HG03175 (cell line): Measurements from ENCODE around the gene BMP3.
A peak's percentile ranks its signal among the peaks of the same experiment; 100 is the strongest.
"Not testable (repeated sequence)": the region's sequence is repeated elsewhere in the genome, so short reads cannot be mapped to it uniquely, and the experiment has no call there.

Experiments used
- ATAC-seq: cut with Tn5 transposase; IDR thresholded peaks from one replicate; pipeline ENCODE4 v1.9.1; 2021; ENCODE audit warnings: mild to moderate bottlenecking, moderate library complexity; ENCODE audit not compliant: unreplicated experiment

The BMP3 gene, protein sequence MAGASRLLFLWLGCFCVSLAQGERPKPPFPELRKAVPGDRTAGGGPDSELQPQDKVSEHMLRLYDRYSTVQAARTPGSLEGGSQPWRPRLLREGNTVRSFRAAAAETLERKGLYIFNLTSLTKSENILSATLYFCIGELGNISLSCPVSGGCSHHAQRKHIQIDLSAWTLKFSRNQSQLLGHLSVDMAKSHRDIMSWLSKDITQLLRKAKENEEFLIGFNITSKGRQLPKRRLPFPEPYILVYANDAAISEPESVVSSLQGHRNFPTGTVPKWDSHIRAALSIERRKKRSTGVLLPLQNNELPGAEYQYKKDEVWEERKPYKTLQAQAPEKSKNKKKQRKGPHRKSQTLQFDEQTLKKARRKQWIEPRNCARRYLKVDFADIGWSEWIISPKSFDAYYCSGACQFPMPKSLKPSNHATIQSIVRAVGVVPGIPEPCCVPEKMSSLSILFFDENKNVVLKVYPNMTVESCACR

DNA sequence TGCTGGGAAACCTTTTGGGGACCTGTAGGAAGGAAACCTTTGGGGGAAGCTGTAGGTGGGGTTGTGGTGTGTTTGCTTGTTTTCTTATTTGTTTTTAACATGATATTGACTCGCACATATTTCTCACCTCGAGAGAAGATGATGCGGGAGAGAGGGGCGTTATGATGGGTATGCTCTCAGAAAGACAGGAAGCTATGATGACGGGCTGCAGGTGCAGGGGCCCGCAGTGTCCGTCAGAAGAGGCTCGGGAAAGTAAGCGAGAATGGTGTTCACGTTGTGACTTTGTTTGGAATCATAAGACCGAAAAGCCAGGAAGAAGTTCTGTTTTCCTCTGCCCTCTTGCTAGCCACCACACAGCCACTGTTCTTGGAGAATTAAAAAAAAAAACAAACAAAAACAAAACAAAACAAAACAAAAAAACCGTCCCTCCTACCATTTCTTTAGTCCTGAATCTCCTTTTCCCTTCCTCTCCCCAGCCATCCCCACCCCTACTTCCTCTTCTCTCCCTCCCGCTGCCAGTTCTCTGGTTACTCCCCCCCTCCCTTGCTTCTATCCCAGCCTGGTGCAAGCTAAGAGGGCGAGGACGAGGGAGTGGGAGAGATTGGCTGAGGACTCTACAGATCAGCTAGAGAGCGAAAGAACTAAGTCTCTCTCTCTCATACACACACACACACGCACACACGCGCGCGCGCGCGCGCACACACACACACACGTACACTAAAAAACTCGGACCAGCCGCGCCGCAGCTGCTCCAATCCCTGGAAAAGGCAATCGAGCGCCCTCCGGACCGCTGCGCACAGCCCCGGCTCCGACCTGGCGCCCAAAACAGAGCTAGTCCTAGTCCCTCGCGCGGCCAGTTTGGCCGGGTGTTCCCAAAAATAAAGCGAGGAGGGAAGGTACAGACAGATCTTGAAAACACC, at the start of gene BMP3:
BMP3 (plus strand) TSS at position 648 of the 920 bp plus-strand sequence. CDS start 577 bp downstream, outside the sequence.
- peak; percentile 23 for ATAC-seq

DNA sequence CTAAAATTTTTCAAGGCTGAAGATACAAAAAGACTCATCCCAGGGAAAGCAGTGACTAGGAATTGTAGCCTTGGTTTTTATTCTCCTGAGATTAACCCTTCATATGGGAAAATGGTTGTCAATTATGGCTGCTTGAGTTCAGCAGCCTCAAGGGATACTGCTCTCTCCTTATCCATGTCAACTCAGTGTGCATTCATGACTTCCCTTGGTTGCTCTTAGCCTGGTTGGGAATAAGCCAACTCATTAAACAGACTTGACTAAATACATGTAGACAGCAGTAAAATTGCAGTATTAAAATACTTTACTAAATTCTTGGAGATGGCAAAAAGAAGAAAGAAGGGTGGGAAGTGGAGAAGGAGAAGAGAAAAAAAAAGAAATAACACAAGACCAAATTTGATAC, 44.5 kb upstream of the BMP3 start:
- ATAC-seq, result no peak

DNA sequence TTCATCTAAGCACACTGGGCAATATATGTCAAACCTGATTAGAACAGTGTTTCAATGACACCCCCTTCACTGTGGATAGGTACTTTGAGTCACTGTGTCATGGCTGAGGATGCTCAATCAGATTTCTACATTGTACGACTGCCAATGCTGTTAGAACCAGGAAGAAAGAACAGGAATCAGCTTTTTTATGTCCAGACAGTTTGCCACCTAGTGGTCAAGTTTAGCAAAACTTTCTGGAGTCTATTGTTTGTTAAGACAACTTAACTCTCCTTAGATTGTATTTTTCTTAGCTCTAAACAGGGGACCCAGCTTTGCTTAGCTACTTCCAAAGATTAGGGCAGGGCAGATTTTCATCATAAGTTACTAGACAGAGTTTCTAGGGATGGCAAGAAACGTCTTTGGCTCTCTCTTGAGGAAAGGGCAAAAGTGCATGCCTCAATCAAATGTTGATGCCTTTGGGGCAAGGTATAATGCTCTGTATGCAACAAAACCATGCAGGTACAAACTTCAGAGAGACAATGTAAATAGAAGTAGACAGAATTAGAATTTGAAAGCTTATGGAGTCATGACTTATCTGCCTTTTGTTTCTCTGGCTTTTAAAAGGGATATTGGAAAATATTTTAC, 40.5 kb upstream of the BMP3 start:
- peak; percentile 58 for ATAC-seq

DNA sequence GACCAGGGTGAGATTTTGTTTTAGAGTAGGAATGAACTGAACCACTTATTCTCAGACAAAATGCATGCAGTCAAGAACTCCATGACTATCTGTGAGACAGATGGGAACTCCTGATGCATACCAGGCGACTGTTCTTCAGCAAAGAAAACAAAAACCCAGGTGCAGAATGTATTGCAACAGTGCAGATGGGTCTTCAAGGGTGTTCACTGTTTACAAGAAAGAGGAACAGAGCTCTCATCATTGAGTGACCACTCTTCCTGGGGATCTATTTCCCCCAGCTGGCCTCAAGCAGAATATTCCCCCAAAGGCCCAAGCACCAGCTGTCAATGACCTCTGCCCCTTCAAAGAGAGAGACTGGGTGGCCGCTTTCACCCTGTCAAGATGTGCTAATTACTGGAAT, 39.7 kb upstream of the BMP3 start:
- peak; percentile 45 for ATAC-seq

DNA sequence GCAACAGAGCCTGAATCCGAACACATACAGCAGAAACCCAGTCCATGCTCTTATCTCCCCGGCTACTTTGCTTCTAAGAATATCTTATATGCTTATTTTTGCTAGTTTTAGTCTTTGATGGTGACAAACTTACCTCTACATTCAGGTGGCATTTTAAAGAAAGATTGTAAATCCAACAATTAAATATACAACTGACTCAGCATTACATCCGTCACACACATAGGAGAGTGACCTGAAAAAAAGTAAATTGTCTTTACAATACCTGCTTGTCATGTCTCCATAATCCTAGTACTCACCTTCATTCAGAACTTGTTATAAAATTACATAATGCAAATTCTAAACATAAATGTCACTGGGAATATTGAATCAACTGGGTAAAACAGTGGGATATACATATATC, 30.6 kb upstream of the BMP3 start:
- ATAC-seq, result no peak

DNA sequence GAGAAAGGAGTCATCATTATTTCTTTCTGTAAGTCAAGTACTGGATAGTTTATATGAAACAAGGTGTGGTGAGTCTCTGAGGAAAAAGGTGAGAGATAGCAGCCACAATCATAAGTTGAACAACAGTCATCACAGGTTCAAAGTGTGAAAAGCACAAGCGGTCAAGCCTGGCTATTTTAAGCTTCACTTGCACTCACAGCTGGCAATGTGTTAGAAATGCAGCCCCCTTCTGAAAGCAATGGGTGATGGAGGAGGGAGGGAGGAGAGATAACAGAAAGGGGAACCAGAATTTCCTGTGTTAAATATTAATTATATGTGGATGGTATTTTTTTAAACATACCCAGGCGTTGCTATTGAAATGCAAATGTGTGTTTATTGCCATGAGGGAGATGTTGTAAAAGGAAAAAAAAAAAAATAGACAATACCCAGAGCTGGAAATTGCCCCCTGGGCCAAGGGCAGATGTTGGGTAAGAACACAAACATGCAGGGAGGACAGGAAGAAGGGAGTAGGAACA, 26.9 kb upstream of the BMP3 start:
- ATAC-seq, result peak; percentile 100

DNA sequence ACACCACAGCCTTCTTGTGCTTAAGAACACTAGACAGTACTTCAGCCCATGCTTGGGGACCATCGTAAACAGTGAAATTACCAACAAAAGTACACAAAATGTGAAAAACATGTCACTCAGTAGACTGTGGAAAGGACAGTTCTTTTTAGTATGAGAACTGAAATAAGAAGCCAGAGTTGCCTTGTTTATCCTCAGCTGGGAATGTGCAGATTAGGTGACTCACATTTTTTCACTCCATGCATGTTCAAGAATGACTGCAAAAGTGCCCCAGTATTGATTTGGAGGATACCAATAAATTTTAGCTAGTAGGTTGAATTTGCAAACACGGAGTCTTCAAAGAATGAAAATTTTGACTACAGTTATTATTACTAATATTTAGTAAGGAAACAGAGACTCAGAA, 23.1 kb upstream of the BMP3 start:
- no peak for ATAC-seq

DNA sequence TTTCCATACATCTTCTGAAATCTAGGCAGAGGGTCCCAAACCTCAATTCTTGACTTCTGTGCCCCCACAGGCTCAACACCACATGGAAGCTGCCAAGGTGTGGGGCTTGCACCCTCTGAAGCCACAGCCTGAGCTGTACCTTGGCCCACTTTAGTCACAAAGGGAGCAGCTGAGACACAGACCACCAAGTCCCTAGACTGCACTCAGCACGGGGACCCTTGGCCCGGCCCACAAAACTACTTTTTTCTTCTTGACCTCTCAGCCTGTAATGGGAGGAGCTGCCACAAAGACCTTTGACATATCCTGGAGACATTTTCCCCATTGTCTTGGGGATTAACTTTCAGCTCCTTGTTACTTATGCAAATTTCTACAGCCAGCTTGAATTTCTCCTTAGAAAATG, 13.9 kb upstream of the BMP3 start:
- not testable (repeated sequence) for ATAC-seq

DNA sequence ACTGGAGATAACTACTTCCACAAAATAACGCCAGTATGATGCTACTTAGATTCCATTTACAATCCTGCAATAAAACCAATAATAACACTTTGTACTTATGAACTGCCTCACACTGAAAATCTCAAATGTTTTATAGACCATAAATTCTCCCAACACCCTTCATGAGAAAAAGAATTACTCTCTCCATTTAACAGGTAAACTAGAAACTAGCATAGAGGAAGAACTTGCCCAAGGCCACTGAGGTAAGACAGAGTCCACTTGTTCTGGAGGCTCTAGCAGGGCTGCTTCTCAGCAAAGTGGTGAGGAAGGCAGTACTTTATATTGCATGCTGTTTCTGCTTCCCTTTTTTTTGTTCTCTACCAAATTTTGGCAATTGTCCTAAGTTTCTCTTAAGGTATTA, 11.5 kb upstream of the BMP3 start:
- no peak for ATAC-seq

DNA sequence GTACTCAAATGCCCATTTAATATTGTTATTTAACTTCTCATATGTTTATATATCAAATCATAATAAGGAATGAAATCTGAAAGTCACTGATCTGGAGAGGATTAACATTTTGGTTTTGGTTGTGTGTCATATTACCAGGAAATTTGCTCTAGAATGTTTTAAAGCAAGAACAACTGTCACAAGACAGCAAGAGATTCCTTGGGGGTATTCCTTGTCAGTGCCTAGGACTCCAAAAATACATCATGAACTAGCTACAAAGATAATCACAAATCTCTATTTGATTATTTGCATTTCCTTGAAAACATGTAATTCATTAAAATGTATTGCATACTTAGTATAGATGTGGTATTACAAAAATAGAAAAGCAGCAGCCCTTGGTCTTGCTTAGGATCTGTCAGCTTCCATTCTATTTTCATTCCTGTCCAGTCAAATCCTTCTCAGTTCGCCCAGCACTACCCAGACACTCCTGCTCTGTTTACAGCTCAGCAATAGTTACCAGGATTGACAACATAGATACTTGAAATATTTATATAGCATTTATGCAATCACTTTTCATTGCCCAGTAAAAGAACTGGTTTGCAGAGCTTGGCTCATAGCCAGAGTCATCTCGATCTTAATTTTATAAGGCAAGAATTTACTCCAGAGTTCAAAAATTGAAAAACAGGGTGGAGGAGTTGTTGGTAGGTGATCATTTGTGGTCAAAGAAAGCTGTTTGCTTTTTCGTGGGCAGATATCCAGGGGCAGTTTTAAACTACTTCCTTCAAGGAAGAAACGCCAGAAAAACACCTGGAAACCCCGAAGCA, 9.2 kb upstream of the BMP3 start:
- ATAC-seq, result no peak

DNA sequence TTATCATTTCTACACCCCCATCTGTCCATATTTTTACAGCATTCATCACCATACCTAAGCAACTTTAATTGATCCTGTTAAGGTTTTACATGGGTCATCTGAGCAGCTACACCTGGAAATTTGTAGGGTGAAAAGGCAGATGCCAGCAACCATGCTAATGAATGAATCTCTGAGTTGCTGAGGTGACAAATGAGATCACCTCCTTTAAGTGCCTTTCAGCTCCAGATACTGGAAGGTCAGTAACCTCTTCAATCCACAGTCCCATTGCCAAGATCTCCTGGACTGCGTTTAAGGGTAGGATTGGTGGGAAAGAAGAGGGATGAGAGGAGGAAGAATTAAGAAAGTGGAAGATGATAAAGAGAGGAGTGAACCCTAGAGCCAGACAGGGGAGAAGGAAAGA, 8.5 kb upstream of the BMP3 start:
- ATAC-seq, result no peak

DNA sequence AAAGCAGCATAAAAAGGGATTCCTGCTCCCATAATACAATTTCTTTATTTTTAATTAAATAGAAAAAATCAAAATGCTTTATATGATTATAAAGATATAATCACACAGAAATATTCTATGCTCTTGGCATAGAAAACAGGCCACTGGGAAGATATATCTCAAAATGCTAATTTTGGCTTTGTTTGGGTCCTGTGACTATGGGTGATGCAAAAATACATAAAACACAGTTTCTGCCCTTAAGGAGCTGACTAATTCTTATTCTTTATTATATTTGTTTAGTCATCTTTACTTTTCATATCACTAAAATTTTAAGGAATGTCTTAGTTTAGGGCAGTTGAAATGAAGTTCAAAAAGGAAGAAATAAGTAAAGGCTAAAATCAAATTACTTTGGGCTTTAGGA, 7.0 kb upstream of the BMP3 start:
- no peak for ATAC-seq

DNA sequence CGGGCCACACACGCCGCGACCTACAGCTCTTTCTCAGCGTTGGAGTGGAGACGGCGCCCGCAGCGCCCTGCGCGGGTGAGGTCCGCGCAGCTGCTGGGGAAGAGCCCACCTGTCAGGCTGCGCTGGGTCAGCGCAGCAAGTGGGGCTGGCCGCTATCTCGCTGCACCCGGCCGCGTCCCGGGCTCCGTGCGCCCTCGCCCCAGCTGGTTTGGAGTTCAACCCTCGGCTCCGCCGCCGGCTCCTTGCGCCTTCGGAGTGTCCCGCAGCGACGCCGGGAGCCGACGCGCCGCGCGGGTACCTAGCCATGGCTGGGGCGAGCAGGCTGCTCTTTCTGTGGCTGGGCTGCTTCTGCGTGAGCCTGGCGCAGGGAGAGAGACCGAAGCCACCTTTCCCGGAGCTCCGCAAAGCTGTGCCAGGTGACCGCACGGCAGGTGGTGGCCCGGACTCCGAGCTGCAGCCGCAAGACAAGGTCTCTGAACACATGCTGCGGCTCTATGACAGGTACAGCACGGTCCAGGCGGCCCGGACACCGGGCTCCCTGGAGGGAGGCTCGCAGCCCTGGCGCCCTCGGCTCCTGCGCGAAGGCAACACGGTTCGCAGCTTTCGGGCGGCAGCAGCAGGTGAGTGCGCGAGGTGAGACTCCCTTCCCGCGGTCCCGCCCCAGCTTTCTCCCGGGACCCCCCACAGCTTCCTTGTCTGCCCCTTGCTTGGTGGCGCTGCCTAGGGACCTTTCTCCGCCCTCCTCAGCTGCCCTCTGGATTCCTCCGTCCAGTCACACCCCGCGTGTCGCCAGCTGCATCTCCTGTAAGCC, 678 bp downstream of the BMP3 start:
- peak; percentile 52 for ATAC-seq

DNA sequence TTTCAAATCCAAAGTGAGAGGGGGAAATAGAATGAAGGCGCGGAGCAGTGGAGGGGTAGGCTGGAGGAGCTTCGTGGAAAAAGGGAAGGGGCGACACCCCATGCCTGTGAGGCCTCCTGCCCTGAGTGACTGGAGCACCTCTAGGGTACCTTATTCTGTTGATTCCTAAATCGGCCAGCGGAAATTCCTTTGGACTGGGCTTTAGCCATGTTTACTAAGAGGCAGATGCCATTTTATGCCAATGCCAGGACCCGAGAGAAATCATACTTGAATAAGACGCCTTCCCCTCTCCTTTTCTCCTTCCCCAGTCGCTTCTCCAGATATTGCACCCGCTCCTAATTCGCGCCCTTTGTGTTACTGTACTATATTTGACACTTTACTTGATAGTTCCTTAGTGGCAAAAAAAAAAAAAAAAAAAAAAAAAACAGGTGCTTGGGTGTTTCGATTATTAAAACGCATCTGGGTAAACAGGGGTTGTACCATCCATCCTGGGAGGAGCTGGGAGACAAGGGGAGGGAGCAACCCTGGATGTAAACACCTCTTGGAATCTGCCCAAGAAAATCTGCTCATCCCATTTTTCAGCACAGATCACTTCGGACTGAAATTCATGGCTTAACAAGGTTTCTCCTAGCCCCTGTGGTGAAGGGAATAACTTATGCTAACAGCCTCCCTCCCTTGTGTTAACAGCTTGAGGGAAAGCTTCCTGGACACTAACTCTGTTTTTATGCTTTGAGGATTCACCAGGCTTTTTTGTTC, 1.5 kb downstream of the BMP3 start:
- no peak for ATAC-seq

DNA sequence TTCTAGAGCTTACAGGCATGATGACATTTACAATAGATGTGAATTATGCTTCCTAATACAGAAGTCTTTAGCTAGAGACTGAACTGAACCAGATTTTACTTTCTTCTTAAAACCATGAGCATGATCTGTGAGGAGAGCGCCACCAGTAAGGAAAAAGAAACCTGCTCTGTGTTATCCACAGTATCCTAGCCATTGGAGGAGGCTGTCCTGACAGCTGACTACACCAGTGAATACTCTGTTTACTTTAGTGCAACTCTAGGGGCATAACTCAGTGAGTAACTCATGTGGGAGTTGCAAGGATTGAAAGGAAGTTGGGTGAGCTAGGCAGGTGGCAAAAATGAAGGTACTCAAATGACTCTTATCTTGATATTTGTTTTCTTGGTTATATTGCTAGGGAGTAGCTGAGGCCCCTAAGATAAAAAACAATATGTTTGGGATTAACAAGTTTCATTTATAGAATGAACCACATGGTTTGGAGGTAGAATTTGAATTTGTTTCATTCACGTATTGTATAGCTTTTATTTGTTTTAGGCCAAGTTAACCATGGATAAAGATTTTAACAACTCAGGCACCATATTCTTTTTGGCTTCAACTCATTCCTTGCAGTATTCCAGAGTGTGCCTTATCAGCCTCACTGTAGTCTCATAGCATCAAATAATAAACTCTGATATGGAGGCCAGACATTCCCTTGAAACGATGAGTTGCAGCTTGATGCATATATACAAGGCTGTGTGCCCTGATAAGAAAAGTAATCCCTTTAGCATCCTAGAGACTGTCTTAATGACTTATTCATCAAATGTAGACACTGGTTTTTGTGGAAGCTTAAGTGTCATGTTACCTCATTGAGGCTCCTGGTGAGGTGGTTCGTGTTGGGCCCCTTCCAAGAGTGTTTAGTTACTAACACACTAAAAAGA, 2.5 kb downstream of the BMP3 start:
- ATAC-seq, result no peak

DNA sequence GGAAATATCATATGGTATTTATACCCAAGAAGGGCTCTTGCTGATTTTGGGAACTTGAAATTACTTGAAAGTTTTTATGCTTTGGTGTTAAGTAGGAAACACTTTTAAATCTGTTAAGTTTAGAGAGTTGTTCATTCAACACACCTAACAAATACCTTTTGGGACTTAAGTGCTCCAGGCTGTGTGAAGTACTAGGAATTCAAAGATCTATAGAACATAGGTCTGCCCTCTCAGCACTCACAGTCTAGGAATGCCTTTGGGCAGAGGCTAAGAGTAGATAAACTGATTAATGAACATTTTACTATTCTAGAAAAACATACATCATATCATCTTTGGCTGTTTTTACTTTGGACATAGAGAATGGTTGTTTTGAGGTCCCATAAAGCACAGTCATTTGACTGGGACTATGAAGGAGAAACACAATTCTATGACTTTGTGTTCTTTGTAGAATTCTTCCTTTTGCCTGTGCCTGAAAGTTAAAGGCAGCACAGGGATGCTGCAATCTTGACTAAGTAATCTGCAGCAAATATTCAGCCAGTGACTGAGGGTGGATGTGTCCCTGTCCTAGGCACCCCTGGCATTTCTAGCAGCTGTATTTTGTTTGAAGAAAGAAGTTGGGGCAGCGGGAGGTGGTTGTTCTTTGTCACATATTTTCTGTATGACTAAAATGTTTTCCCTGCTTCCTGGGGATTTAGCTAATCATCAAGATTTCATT, 8.3 kb downstream of the BMP3 start:
- ATAC-seq, result no peak

DNA sequence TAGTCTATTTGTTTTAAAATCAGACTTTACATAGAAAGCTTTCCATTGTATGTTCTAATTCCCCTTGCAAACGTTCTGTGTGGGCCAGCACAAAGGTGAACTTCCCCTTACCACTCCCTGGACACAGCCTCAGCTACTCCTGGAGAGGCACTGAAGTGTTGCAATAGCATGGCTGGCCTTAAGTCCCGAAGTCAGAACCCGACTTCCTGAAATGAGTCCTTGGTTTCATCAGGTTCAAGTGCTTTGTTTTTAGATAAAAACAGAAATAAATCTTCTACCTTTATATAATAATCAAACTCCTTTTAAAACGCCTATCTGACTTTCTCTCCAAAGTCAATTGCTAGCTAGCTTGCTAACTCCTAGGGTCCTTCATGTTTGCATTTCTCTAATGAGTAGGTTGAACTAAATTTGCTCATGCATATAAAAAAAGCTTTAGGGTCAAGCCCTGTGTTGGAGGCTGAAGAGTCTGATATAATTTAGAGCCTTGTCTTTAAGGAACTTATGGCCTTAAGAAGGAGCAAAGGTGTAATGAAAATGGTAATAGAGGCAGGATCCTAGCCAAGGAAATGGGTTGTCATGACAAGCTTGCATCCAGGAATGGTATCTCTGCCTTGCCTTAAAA, 9.0 kb downstream of the BMP3 start:
- no peak for ATAC-seq
